Ovary (tissue), 3 donors: ENCODE measurements around the gene PLXNA4.

Experiments
- EP300 ChIP-seq: sonication (generic); formaldehyde crosslinking; IDR thresholded peaks from one replicate; pipeline ENCODE4 v1.6.1; 2017; ENCODE audit warnings: antibody characterized with exemption
- POLR2A ChIP-seq: fragments of 450-650 bp; IDR thresholded peaks from one replicate; pipeline ENCODE4 v1.6.1; 2017; ENCODE audit warnings: antibody characterized with exemption, mild to moderate bottlenecking, moderate library complexity
- TF ChIP-seq, protein P1 (sequence below), 3 donors: fragments of 450-650 bp in 2 of 3; fragments of 200-600 bp in 1 of 3; IDR thresholded peaks; one replicate each; pipeline versions ENCODE4 v1.5.1 to v1.8.0; 2016 to 2022; ENCODE audit warnings: antibody characterized with exemption in 3 of 3, mild to moderate bottlenecking in 1 of 3
- donor health status: DM: no; HTN: no; CAD: no.

DNA sequence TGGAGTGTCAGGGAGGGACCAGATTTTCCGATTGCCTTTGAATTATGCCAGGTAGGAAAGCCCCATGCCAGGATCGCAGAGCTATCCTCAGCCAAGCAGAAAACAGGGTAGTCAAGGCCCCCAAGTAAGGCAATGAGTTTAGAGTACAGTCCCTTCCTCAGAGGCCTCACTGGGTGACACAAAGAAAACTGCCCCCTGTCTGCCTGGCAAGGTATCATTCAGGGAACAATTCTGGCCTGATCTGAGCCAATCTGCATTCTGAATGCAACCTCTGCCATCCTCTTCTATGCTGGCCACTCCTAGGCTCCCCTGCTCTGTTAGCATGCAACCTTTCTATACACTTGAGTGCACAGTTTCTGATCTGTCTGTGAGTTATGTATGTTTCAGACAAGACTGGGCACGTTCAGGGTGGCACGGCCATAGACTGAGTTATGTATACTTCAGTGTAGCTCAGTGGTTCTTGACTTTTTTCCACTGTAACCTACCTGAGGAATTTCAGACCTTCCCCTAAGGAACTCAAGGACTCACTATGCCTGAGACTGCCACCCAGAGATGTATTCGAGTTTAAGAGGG is 336.8 kb downstream of the PLXNA4 start:
- TF ChIP-seq, protein P1, sequence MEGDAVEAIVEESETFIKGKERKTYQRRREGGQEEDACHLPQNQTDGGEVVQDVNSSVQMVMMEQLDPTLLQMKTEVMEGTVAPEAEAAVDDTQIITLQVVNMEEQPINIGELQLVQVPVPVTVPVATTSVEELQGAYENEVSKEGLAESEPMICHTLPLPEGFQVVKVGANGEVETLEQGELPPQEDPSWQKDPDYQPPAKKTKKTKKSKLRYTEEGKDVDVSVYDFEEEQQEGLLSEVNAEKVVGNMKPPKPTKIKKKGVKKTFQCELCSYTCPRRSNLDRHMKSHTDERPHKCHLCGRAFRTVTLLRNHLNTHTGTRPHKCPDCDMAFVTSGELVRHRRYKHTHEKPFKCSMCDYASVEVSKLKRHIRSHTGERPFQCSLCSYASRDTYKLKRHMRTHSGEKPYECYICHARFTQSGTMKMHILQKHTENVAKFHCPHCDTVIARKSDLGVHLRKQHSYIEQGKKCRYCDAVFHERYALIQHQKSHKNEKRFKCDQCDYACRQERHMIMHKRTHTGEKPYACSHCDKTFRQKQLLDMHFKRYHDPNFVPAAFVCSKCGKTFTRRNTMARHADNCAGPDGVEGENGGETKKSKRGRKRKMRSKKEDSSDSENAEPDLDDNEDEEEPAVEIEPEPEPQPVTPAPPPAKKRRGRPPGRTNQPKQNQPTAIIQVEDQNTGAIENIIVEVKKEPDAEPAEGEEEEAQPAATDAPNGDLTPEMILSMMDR (IDR thresholded peaks at IDR 0.05), result no peak
- no peak for TF ChIP-seq POLR2A
- no peak for TF ChIP-seq EP300
